Ishikawa (cell line): Measurements from ENCODE around the gene PTPN1.

ENCODE experiments used
- CEBPB ChIP-seq: IDR thresholded peaks from 2 replicates; pipeline ENCODE4 v1.6.1; 2012
- CREB1 ChIP-seq: IDR thresholded peaks from 2 replicates; pipeline ENCODE4 v1.6.1; 2012; ENCODE audit warnings: low read depth
- EGR1 ChIP-seq: IDR thresholded peaks from 2 replicates; pipeline ENCODE4 v1.6.1; 2012
- EP300 ChIP-seq: IDR thresholded peaks from 2 replicates; pipeline ENCODE4 v1.6.1; 2012; ENCODE audit warnings: borderline replicate concordance
- FOXM1 ChIP-seq: IDR thresholded peaks from 2 replicates; pipeline ENCODE4 v1.6.1; 2012; ENCODE audit warnings: low read depth, borderline replicate concordance
- NFIC ChIP-seq: IDR thresholded peaks from 2 replicates; pipeline ENCODE4 v1.6.1; 2012
- RAD21 ChIP-seq: IDR thresholded peaks from 2 replicates; pipeline ENCODE4 v1.6.1; 2012; ENCODE audit warnings: low read depth
- TAF1 ChIP-seq: IDR thresholded peaks from 2 replicates; pipeline ENCODE4 v1.6.1; 2012; ENCODE audit warnings: low read depth, mild to moderate bottlenecking
- TCF12 ChIP-seq: IDR thresholded peaks from 2 replicates; pipeline ENCODE4 v1.6.1; 2012; ENCODE audit warnings: low read depth
- TEAD4 ChIP-seq: IDR thresholded peaks from 2 replicates; pipeline ENCODE4 v1.6.1; 2012
- YY1 ChIP-seq: IDR thresholded peaks from 2 replicates; pipeline ENCODE4 v1.6.1; 2012; ENCODE audit warnings: low read depth
- ZBTB7A ChIP-seq: IDR thresholded peaks from 2 replicates; pipeline ENCODE4 v1.6.1; 2012; ENCODE audit warnings: low read depth
- TF ChIP-seq, protein P1 (sequence below): IDR thresholded peaks from 2 replicates; pipeline ENCODE4 v1.6.1; 2012
- TF ChIP-seq, protein P2 (sequence below): IDR thresholded peaks from 2 replicates; pipeline ENCODE4 v1.6.1; 2012; ENCODE audit warnings: low read depth, mild to moderate bottlenecking
- TF ChIP-seq, protein P3 (sequence below): IDR thresholded peaks from 2 replicates; pipeline ENCODE4 v1.6.1; 2012

PTPN1 gene

DNA sequence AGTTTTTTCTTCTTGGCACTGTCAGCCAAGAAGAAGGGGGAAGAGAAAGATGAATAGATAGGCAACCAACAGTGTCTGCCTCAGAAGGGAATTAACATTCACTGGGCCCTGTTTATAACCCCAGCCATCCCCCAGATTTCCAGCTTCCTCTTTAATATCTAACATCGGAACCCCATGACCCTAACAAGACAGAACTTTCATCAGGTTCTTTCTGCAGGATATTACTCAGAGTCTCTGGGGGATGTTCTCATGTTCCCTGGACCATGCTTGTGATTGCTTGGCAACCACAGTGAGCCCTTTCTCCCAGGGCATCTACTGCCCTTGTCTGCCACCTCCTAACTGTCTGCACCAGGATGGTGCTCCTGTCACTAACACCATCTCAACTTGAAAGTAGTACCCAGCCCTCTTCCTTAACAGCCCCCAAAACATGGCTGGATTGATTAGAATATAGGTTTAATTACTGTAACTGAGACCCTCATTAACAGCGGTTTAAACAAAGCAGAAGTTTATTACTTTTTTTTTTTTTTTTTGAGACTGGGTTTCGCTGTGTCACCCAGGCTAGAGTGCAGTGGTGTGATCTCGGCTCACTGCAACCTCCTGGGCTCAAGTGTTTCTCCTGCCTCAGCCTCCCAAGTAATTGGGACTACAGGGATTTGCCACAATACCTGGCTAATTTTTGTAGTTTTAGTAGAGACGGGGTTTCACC lies 12.0 kb upstream of the PTPN1 start:
- TF ChIP-seq TAF1 = no peak
- no peak for TF ChIP-seq TCF12
- TF ChIP-seq ZBTB7A = no peak
- TF ChIP-seq, protein P1, sequence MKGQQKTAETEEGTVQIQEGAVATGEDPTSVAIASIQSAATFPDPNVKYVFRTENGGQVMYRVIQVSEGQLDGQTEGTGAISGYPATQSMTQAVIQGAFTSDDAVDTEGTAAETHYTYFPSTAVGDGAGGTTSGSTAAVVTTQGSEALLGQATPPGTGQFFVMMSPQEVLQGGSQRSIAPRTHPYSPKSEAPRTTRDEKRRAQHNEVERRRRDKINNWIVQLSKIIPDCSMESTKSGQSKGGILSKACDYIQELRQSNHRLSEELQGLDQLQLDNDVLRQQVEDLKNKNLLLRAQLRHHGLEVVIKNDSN = no peak
- TF ChIP-seq EP300 = no peak
- no peak for TF ChIP-seq NFIC
- TF ChIP-seq TEAD4 = no peak
- no peak for TF ChIP-seq CEBPB
- no peak for TF ChIP-seq RAD21
- no peak for TF ChIP-seq CREB1
- TF ChIP-seq, protein P2, sequence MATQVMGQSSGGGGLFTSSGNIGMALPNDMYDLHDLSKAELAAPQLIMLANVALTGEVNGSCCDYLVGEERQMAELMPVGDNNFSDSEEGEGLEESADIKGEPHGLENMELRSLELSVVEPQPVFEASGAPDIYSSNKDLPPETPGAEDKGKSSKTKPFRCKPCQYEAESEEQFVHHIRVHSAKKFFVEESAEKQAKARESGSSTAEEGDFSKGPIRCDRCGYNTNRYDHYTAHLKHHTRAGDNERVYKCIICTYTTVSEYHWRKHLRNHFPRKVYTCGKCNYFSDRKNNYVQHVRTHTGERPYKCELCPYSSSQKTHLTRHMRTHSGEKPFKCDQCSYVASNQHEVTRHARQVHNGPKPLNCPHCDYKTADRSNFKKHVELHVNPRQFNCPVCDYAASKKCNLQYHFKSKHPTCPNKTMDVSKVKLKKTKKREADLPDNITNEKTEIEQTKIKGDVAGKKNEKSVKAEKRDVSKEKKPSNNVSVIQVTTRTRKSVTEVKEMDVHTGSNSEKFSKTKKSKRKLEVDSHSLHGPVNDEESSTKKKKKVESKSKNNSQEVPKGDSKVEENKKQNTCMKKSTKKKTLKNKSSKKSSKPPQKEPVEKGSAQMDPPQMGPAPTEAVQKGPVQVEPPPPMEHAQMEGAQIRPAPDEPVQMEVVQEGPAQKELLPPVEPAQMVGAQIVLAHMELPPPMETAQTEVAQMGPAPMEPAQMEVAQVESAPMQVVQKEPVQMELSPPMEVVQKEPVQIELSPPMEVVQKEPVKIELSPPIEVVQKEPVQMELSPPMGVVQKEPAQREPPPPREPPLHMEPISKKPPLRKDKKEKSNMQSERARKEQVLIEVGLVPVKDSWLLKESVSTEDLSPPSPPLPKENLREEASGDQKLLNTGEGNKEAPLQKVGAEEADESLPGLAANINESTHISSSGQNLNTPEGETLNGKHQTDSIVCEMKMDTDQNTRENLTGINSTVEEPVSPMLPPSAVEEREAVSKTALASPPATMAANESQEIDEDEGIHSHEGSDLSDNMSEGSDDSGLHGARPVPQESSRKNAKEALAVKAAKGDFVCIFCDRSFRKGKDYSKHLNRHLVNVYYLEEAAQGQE = no peak
- no peak for TF ChIP-seq YY1
- TF ChIP-seq, protein P3, sequence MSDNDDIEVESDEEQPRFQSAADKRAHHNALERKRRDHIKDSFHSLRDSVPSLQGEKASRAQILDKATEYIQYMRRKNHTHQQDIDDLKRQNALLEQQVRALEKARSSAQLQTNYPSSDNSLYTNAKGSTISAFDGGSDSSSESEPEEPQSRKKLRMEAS = no peak
- TF ChIP-seq EGR1 = no peak
- no peak for TF ChIP-seq FOXM1

DNA sequence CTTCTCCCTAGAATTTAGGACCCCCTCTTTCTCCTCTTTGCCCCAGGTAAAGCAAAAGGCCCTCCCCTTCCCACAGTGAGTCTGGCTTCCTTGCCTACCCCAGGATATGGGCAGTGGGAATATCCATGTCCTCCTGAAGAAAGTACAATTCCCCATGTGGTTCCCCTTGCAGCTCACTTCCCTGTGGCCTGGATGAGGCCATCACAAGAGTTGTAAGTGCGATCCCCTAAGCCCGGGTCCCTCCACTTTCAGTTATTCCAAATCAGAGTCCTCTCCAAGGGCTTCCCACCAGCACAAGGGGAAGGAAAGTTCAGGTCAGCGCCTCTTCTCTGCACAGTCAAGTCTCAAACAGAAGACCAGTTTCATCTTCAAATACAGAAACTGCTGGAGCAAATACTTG lies 10.2 kb upstream of the PTPN1 start:
- TF ChIP-seq TEAD4 (no peak), YY1 (no peak), EGR1 (no peak), ZBTB7A (no peak), FOXM1 (no peak), CREB1 (no peak), TAF1 (no peak), RAD21 (no peak), NFIC (no peak), TCF12 (no peak)
- TF ChIP-seq, protein P1 = no peak
- TF ChIP-seq, protein P3 = no peak
- TF ChIP-seq, protein P2 = no peak

DNA sequence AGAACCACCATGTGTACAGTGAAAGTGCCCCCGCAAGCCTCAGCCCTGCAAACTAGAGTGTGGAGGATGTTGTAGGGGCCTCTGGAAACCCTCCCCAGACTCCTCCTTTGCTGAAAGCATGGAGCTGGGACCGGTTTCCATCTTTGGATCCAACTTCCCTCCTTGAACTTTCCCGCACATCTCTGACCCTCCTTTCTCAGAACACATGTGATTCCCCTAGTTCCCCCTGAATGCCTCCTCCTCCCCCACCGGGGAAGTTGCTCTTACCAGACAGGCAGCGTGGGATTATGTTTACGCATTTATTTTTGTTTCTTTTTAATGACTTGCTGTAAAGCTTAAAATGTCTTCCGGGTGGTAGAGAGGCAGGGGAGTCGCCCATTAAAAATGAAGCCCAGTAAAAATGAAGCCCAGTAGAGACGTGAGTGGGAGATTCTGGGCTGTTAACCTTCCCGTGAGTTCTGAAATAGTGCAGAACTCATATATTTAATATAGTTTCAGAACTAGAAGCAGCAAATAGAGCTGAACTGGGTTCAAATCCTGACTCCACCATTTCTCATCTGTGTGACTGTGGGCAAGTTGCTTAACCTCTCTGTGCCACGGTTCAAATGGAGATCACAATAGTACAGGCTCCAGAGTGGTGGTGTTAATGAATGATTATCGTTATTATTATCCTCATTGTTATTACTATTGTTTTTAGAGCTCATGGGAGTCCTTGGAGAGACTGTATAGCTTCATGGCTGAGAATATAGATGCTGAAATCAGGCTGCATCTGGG lies 8.0 kb upstream of the PTPN1 start:
- TF ChIP-seq ZBTB7A (no peak), EGR1 (no peak), TAF1 (no peak), CEBPB (no peak), FOXM1 (no peak), TEAD4 (no peak)
- TF ChIP-seq, protein P1 = no peak
- TF ChIP-seq, protein P3 = no peak

DNA sequence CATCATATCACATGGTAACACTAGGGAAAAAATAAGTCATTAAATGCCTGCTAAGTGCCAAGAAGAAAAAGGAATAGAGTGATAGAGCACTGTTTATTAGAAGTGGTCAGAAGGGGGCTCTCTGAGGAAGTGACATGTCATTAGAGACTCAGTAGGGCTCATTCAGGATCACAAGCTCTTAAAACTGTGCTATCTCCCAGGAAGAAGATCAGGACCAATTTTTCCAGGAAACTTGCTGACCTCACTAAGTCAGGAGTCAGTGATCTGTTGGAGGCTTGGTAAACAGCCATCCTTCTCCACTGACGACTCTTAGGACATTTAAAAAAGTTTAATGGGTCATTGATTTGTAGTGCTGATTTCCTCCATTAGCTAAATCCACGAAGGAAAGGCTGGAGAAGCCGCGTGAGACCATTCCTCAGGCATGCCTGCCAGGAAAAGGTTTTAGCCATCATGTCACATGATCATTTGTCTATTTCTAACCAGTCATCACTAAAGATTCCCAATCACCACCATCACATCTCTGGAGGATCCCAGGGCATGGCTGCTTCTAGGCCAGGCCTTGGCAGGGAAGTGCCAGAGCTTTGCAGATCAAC lies 5.9 kb upstream of the PTPN1 start:
- no peak for TF ChIP-seq RAD21
- TF ChIP-seq, protein P2 = no peak
- TF ChIP-seq CEBPB = no peak
- no peak for TF ChIP-seq NFIC
- no peak for TF ChIP-seq CREB1
- TF ChIP-seq EGR1 = no peak
- TF ChIP-seq YY1 = no peak
- TF ChIP-seq, protein P3 = no peak
- TF ChIP-seq TCF12 = no peak
- no peak for TF ChIP-seq FOXM1
- TF ChIP-seq TAF1 = no peak
- TF ChIP-seq TEAD4 = no peak
- TF ChIP-seq, protein P1 = no peak
- no peak for TF ChIP-seq EP300
- TF ChIP-seq ZBTB7A = no peak
